H9 (cell line): Measurements from ENCODE around the gene ATP7B. TPM values are rescaled to one million over a fixed set of nuclear protein-coding genes. Genes with fewer than 3 reads are reported as not detected.

Experiments
- DNase-seq: peaks from one replicate; pipeline ENCODE4 v3.0.0-alpha.2; 2017
- H2AFZ ChIP-seq: one replicate; pipeline ENCODE4 v1.6.1; 2013; ENCODE audit warnings: mild to moderate bottlenecking, low read length, control low read depth, moderate library complexity
- H2AK5ac ChIP-seq: 2 replicates; pipeline ENCODE4 v1.6.1; 2013; ENCODE audit warnings: low read length, control low read depth, mixed read lengths; ENCODE audit not compliant: insufficient read length
- H2BK120ac ChIP-seq: one replicate; pipeline ENCODE4 v1.6.1; 2013; ENCODE audit warnings: low read depth, mild to moderate bottlenecking, low read length, control low read depth, inconsistent platforms; ENCODE audit not compliant: poor library complexity, severe bottlenecking
- H2BK12ac ChIP-seq: 2 replicates; pipeline ENCODE4 v1.6.1; 2013; ENCODE audit warnings: low read length, control low read depth, mixed read lengths, low read depth; ENCODE audit not compliant: insufficient read length
- H2BK15ac ChIP-seq: 2 replicates; pipeline ENCODE4 v1.6.1; 2013; ENCODE audit warnings: low read depth, low read length, control low read depth
- H2BK20ac ChIP-seq: one replicate; pipeline ENCODE4 v1.6.1; 2013; ENCODE audit warnings: low read depth, mild to moderate bottlenecking, low read length, control low read depth, inconsistent platforms; ENCODE audit not compliant: poor library complexity, severe bottlenecking
- H2BK5ac ChIP-seq: 2 replicates; pipeline ENCODE4 v1.6.1; 2013; ENCODE audit warnings: low read length, control low read depth, mixed read lengths; ENCODE audit not compliant: insufficient read length
- H3K14ac ChIP-seq: 2 replicates; pipeline ENCODE4 v1.6.1; 2013; ENCODE audit warnings: low read length, control low read depth; ENCODE audit not compliant: insufficient read depth
- H3K18ac ChIP-seq: 2 replicates; pipeline ENCODE4 v1.6.1; 2013; ENCODE audit warnings: low read depth, mild to moderate bottlenecking, mixed read lengths, low read length, control low read depth; ENCODE audit not compliant: insufficient read length
- H3K23ac ChIP-seq: 2 replicates; pipeline ENCODE4 v1.6.1; 2013; ENCODE audit warnings: low read length, control low read depth, mixed read lengths, low read depth; ENCODE audit not compliant: insufficient read length
- H3K23me2 ChIP-seq: 2 replicates; pipeline ENCODE4 v1.6.1; 2013; ENCODE audit warnings: low read depth, mild to moderate bottlenecking, mixed read lengths, low read length, control low read depth; ENCODE audit not compliant: insufficient read length, poor library complexity, severe bottlenecking
- H3K27ac ChIP-seq: 2 replicates; pipeline ENCODE4 v1.5.1; 2013; ENCODE audit warnings: low read length, control low read depth, mixed read lengths, low read depth; ENCODE audit not compliant: insufficient read length
- H3K27me3 ChIP-seq: 2 replicates; pipeline ENCODE4 v1.6.1; 2013; ENCODE audit warnings: low read length, control low read depth, inconsistent platforms; ENCODE audit not compliant: insufficient read depth
- H3K4ac ChIP-seq: 2 replicates; pipeline ENCODE4 v1.6.1; 2013; ENCODE audit warnings: low read depth, mild to moderate bottlenecking, control low read depth, inconsistent platforms, low read length, moderate library complexity
- H3K4me1 ChIP-seq: 2 replicates; pipeline ENCODE4 v1.6.1; 2013; ENCODE audit warnings: low read length, control low read depth, inconsistent platforms; ENCODE audit not compliant: insufficient read depth
- H3K4me2 ChIP-seq: 2 replicates; pipeline ENCODE4 v1.6.1; 2013; ENCODE audit warnings: low read length, control low read depth, mixed read lengths; ENCODE audit not compliant: insufficient read length, insufficient read depth
- H3K56ac ChIP-seq: 2 replicates; pipeline ENCODE4 v1.6.1; 2013; ENCODE audit warnings: low read depth, mild to moderate bottlenecking, mixed read lengths, low read length, control low read depth; ENCODE audit not compliant: insufficient read length
- H3K79me1 ChIP-seq: 2 replicates; pipeline ENCODE4 v1.6.1; 2013; ENCODE audit warnings: low read depth, mild to moderate bottlenecking, moderate library complexity, low read length, control low read depth, inconsistent platforms; ENCODE audit not compliant: insufficient read depth, poor library complexity, severe bottlenecking
- H3K79me2 ChIP-seq: 2 replicates; pipeline ENCODE4 v1.6.1; 2013; ENCODE audit warnings: low read length, control low read depth, inconsistent platforms; ENCODE audit not compliant: insufficient read depth
- H3K9ac ChIP-seq: 2 replicates; pipeline ENCODE4 v1.6.1; 2013; ENCODE audit warnings: low read length, control low read depth, mixed read lengths; ENCODE audit not compliant: insufficient read length; ENCODE audit errors: extremely low read depth
- H3K9me3 ChIP-seq: one replicate; pipeline ENCODE4 v1.6.1; 2013; ENCODE audit warnings: low read depth, low read length, inconsistent platforms; ENCODE audit not compliant: control insufficient read depth
- H3T11ph ChIP-seq: one replicate; pipeline ENCODE4 v1.6.1; 2013; ENCODE audit warnings: mild to moderate bottlenecking, low read length, control low read depth, inconsistent platforms
- H4K20me1 ChIP-seq: one replicate; pipeline ENCODE4 v1.6.1; 2013; ENCODE audit not compliant: control insufficient read depth, insufficient read length, insufficient read depth
- H4K5ac ChIP-seq: 2 replicates; pipeline ENCODE4 v1.6.1; 2013; ENCODE audit warnings: low read depth, mild to moderate bottlenecking, mixed read lengths, low read length, control low read depth; ENCODE audit not compliant: insufficient read length
- H4K8ac ChIP-seq: replicated peaks from 2 replicates; pipeline ENCODE4 v1.6.1; 2013; ENCODE audit warnings: low read length, control low read depth, mixed read lengths, low read depth; ENCODE audit not compliant: insufficient read length
- H4K91ac ChIP-seq: 2 replicates; pipeline ENCODE4 v1.6.1; 2013; ENCODE audit warnings: low read depth, mild to moderate bottlenecking, moderate library complexity, mixed read lengths, low read length, control low read depth; ENCODE audit not compliant: insufficient read length
- H3K27ac Mint-ChIP-seq, 3 experiments: 2 replicates in 2 of 3; 3 replicates in 1 of 3; pipeline ENCODE4 v1.8.0; 2020 to 2021; ENCODE audit warnings: mixed read lengths in 3 of 3, mild to moderate bottlenecking in 1 of 3, moderate library complexity in 1 of 3
- H3K27me3 Mint-ChIP-seq: 2 replicates; pipeline ENCODE4 v1.8.0; 2021; ENCODE audit warnings: low read depth, mild to moderate bottlenecking, moderate library complexity, mixed read lengths
- H3K36me3 Mint-ChIP-seq, 3 experiments: 2 replicates in 2 of 3; 3 replicates in 1 of 3; pipeline ENCODE4 v1.8.0; 2020 to 2021; ENCODE audit warnings: low read depth in 3 of 3, mixed read lengths in 3 of 3; ENCODE audit not compliant: insufficient read depth in 1 of 3
- H3K4me1 Mint-ChIP-seq, 2 experiments: 2 replicates each; pipeline ENCODE4 v1.8.0; 2020; ENCODE audit warnings: mixed read lengths in 2 of 2
- H3K4me3 Mint-ChIP-seq, 2 experiments: 2 replicates in 1 of 2; 3 replicates in 1 of 2; pipeline ENCODE4 v1.8.0; 2020 to 2021; ENCODE audit warnings: mild to moderate bottlenecking in 2 of 2, mixed read lengths in 2 of 2, moderate library complexity in 1 of 2
- H3K9me3 Mint-ChIP-seq, 2 experiments: 2 replicates in 1 of 2; 3 replicates in 1 of 2; pipeline ENCODE4 v1.8.0; 2020; ENCODE audit warnings: mild to moderate bottlenecking in 2 of 2, mixed read lengths in 2 of 2, moderate library complexity in 1 of 2
- CTCF ChIP-seq: fragments of 200-600 bp; sonication (generic); conservative IDR thresholded peaks from 3 replicates; pipeline ENCODE4 v1.8.0; 2021; ENCODE audit warnings: antibody characterized with exemption, mild to moderate bottlenecking
- WGBS: extraction: QIAGEN DNeasy Blood & Tissue Kit; methylation state at CpG from one replicate; pipeline ENCODE4 v1.1.7; 2013; ENCODE audit warnings: missing lambda C conversion rate, low lambda C conversion rate, mixed read lengths; ENCODE audit not compliant: insufficient read length; ENCODE audit errors: extremely low coverage; 5-methylcytosine and 5-hydroxymethylcytosine counted together
- total RNA-seq: library from RNA; stranded (reverse); gene quantifications from 2 replicates; pipeline ENCODE4 v1.2.1, GENCODE V29; 2021

Gene ATP7B
- total RNA-seq, 1 experiment from 2014 or later: 5.8 TPM

GRCh38 chr13:52001120-52001731, 10.0 kb downstream of the ATP7B start:
- Histone ChIP-seq H3K23me2 (no peaks in the 10 kb centered on the region), H2BK120ac (no peak overlapping the region), H4K8ac (no peak overlapping the region), H3K27me3 (no peaks in the 10 kb centered on the region), H3K23ac (no peak overlapping the region), H3K79me2 (no peaks in the 10 kb centered on the region), H4K20me1 (no peaks in the 10 kb centered on the region), H3K14ac (no peak overlapping the region), H3K9ac (no peak overlapping the region), H3K4ac (no peak overlapping the region), H2BK12ac (no peak overlapping the region), H3K79me1 (no peaks in the 10 kb centered on the region), H3K4me1 (peaks cover 8% of the 10 kb centered on the region; the same call in 1 of the 2 replicates), H3K9me3 (no peaks in the 10 kb centered on the region), H2BK5ac (no peak overlapping the region), H3K18ac (no peak overlapping the region), H3K56ac (no peak overlapping the region), H2BK15ac (no peak overlapping the region), H2AK5ac (no peak overlapping the region), H2AFZ (no peak overlapping the region), H4K91ac (no peak overlapping the region), H3K4me2 (no peak overlapping the region), H2BK20ac (no peak overlapping the region), H3K27ac (no peak overlapping the region), H4K5ac (no peak overlapping the region), H3T11ph (no peak overlapping the region)
- Mint-ChIP-seq H3K27me3 (peaks cover 1% of the 10 kb centered on the region; the same call in 1 of the 2 replicates), H3K27ac (no peak overlapping the region), H3K36me3 (peaks cover 2 to 3% (median 3%) of the 10 kb centered on the region in 3 experiments; a peak in 4 of 7 replicates), H3K4me3 (no peak overlapping the region; a peak in 1 of 5 replicates), H3K9me3 (0 out of 5 replicates have a peak, but pooled peaks cover 0 to 2% of the 10 kb centered on the region in 2 experiments), H3K4me1 (peaks cover 48 to 55% of the 10 kb centered on the region in 2 experiments)
- no peak for DNase-seq
- WGBS: 100% methylated on average over 1 of the region's 3 CpGs
- peak; percentile 77 for TF ChIP-seq CTCF
